Left hindlimb (tissue), 1 donor: Measurements from ENCODE around the gene TENM3.

Experiments used
- DNase-seq: peaks from one replicate; pipeline ENCODE4 v3.0.0-alpha.2; 2018

Gene TENM3

GRCh38 chr4:182413550-182413949 is 170.3 kb downstream of the TENM3 start:
- no peak for DNase-seq

DNA sequence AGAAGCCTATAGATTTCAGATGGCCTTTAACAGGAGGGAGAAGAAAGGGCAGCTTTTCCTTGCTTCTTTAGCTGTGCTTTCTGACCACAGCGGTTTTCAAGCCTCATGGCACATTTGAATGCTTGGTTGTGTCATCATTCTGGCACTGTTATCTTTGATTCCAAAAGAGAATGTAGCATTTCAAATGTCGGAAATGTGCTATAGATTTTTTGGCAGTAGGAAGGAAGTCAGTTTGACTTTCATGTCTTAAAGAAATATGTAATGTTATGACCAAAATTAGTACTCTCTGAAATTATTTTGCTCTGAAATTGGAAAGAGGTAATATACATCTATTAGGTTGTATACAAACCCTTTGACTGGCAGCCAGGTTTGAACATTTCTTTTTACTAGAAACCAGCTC is 171.9 kb downstream of the TENM3 start:
- DNase-seq: no peak

GRCh38 chr4:182416067-182416466 is 172.9 kb downstream of the TENM3 start:
- no peak for DNase-seq

GRCh38 chr4:182418054-182418734 is 175.0 kb downstream of the TENM3 start:
- DNase-seq: no peak

- DNase-seq: no peak
Measured at GRCh38 chr4:182420189-182420588, 177.0 kb downstream of the TENM3 start.

DNA sequence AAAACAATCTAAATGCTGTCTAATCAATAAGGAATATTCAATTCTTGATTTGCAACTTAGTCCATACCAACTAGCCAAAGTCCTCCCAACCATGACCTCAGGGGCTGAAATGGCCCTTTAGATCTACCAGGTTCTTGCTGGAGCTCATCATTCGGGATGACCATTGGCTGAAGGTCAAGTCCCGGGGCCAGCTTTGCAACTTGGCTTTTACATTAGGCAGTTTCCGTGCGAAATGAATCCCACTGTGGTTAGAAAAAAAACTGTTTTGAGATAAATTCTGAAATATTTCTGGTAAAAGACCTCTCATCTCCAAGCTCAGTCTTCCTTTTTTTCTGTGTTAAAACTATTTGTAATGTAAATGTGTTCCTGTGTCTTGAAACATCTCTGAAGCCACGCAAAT is 178.6 kb downstream of the TENM3 start:
- DNase-seq: no peak

GRCh38 chr4:182425302-182425701 is 182.1 kb downstream of the TENM3 start:
- no peak for DNase-seq

DNA sequence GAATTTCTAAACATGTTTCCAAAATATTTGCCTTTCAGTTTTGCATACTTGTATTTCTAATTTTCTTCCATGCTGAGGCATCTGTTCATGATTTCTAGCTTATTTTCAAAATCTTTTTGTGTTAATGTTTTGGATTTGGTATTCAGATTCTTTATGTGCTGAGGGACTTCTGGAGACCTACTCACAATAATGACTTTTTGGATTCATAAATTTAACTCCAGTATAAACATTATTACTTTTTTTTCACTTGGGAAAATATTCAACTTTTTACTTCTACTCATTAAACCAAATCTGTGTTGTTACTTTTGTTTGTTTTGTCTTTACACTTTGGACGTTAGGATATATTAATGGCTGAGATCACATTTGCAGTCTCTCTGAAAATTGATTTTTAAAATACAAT is 183.7 kb downstream of the TENM3 start:
- DNase-seq: no peak

GRCh38 chr4:182427554-182427953 is 184.4 kb downstream of the TENM3 start:
- DNase-seq: no peak

GRCh38 chr4:182429896-182430295 is 186.7 kb downstream of the TENM3 start:
- DNase-seq: no peak

DNA sequence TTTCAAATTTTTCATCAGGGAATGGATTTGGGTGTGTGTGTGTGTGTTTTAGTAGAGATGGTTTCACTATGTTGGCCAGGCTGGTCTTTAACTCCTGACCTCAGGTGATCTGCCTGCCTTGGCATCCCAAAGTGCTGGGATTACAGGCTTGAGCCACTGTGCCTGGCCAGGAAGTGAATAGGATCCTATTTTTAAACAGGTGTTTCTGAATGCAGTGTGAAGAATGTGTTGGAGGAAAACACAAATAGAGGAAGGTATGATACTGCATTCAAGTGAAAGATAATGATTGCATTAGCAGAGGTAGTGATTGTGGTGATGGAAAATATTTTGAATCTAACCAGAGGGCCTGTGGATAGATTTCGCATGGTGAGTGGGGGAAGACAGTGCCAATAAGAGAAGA is 189.6 kb downstream of the TENM3 start:
- no peak for DNase-seq

DNA sequence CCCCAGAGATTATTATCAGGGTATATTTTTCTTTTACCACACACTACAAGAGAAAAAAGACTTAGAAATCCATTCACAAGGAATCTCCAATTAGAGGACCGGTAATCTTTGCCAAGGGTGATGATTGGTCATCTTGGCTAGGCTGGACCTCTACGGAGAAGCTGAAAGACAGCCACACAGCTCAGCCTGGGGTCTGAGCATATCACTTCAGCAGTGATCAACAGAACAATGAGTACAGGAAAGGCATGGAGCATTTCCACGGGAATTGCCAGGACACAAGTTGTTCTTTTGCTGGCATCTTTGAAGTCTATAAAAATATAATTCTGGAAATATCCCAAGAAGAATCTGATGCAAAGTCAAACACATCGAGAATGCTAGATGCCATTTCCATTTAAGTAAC is 191.5 kb downstream of the TENM3 start:
- DNase-seq: no peak

DNA sequence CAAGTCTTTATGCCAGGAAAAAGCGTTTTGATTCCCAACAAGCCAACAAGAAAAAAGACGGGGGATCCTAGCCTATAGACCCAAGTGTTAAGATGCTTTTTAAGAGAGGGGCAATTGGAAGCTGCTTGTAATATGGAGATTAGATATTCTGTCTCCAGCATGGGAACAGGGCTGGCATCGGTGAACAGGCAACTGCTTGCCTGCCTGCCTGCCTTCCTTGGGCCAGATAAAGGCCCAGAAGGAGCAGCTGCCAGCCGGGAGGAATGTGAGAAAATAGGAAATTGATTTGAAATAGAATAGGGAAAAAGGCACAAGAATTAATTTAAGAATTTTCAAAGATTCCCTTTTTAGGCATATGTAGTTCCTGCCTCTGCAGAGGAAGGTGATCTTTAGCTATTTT is 192.2 kb downstream of the TENM3 start:
- DNase-seq: no peak

DNA sequence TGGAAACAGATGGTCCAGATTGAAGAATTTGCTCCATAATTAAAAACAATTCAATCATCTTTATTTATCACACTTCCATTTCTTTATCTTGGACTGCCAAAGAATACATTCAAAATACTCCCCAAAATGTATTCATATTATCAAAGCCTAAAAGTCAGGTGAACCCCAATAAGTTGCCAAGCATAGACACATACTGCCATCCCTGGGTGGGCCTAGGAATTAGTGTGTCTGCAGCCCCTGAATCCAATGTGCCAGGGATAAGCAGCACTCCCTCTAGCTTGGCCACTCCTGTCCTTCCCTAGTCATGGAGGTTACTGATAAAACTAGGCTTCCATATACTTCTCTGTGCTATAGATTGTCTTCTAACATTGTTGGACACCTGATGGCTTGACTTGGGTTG is 199.9 kb downstream of the TENM3 start:
- DNase-seq: no peak

- no peak for DNase-seq
Measured at GRCh38 chr4:182447767-182448280, 204.6 kb downstream of the TENM3 start.

DNA sequence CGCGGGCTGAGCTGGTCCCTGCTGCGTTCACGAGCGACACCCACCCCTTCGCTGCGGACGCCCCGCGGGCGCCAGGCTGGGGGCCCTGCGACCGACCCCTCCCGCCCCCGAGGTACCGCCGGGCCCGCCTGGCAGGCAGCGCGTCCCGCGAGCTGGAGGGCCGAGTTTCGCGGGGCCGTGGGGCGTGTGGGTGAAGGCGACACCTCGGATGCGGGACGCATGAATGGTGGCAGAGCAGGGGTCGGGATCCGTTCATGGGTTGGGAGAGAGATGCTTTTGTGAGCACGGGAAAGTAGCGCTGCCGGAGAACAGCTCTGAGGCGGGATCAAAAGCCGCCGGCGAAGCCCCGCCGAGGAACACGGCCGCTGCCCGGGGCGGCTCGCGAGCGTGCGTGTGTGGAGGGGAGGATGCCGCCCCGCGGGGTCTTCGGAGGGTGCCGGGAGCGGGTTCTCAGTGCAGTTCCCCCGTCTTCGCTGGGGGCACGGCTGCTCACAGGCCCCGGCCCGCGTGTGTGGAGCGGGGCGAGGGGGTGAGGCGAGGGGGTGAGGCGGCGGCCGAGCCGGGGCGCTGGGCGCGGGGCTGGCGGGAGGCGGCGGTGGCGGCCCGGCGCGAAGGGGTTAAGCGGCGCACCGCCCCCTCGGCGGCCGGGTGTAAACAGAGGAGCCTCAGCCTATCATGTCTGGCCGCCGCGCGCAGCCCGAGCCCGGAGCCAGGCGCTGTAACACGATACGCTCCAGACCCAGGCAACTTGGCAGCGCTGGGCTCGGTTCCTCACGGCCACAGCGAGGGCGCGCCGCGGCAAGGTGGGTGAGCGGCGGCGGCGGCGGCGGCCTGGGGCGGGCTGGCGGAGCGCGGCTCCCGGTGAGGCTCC is 205.3 kb downstream of the TENM3 start:
- DNase-seq: peak; percentile 95

GRCh38 chr4:182449186-182449929 is 206.2 kb downstream of the TENM3 start:
- no peak for DNase-seq

DNA sequence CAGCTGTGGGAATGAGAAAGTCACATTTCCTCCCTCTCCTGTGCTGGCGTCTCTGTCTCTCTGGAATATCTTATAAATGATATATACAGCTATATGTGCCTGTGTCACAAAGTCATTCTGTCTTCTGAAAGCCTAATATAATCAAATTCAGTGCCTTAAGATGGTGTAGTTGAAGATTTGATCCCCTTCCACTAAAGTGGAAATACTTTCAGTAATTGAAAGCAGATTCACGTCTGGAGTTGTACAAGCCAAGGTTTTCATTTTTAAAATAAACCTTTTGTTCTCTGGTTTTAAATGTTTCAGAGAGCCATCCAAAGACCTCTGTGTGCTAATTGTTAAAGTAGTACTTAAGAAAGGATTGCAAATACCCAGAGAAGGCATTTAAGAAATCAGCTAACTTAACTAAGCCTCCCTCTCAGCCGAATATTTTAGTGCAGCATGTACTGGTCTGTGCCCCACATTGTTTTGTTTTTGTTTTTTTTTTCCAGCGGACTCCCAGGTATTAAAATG is 206.8 kb downstream of the TENM3 start:
- DNase-seq: no peak

DNA sequence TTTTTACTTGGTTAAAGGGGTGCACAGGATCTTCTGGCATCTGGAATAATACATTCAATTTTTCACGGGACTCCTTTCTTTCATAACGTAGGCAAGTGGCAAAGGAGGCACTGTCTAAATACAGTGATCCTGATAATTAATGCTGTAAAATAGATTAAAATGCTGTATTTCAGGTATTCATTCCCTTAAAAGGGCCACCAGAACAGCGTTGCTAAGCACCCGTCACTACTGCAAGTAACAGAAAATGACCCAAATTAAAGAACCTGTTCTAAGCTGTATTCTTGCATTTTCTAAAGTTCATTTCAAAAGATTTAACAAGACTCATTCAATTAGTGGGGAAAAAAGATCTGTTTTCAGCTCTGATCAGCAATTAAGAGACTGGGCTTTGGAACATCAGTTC is 208.2 kb downstream of the TENM3 start:
- DNase-seq: no peak

DNA sequence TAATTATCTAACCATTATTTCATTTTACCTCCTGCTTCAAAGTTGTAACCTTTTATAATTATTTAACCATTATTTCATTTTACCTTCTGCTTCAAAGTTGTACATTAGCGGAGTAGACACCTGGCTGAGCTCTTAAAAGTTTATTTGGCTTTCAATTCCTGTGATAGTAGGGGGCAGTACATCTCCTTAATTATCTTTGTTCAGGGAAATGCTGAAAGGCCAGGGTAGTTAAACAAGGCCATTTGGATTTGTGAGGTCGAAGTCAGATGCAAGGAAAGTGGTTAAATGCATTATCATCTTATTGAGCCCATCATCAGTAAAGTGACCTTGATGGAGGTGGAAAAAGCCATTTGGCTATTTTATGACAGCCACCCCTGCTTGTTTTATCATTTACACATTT is 210.6 kb downstream of the TENM3 start:
- no peak for DNase-seq

DNA sequence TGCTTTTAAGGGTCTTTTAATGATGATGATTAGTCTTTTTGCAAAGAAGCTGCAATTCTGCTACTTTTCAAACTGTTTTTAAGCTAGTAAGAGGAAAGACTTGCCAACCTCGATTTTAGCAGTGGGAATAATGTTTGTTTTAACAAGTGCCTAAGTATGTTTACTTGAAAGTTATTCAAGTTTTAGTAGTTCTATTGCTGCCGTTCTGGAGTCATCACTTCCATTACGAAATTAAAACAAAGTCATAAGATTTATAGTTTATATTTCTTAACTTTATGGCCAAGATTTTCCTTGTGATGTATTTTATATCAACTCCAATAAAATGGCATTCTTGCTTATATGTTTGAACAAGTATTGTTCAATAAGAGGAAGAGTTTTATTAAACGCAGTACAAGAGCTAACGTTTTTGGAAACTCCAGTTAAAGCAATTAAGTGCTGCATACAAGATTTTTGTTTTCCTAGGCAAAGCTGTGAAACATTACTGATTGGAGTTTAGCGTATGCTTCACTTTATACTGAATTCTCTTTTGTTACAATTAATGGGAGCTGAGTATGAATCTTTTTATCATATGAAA is 211.3 kb downstream of the TENM3 start:
- no peak for DNase-seq

- no peak for DNase-seq
Measured at GRCh38 chr4:182465114-182465513, 221.9 kb downstream of the TENM3 start.

- no peak for DNase-seq
Measured at GRCh38 chr4:182465979-182466378, 222.8 kb downstream of the TENM3 start.
